ENCODE results near the gene PPP2R5E.

Gene PPP2R5E

GRCh38 chr14:63517354-63517753 is 25.8 kb downstream of the PPP2R5E start:
- no peaks in the 10 kb centered on the region for H3K36me3 ChIP-seq (ENCODE audit: control insufficient read depth in 2 of 2, insufficient read depth in 2 of 2, low read length in 2 of 2)
- H3K4me1 ChIP-seq (ENCODE audit: control insufficient read depth, insufficient read depth, low read length), result peaks cover 4% of the 10 kb centered on the region

DNA sequence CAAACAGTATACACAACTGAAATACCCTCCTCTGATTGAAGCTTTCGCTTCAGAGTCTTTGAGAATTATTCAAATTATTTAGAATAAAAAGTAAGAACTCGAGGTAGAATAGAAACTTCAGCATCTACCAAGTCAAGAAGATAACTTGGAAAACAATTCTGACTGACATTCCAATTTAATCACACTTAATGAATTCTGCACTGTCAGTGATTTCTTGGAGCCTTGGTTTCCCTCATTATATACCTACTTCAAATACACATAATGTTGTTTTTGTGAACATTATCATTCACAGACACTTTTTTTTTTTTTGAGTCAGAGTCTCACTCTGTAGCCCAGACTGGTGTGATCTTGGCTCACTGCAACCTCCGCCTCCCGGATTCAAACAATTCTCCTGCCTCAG is 27.9 kb downstream of the PPP2R5E start:
- no peak overlapping the region for H3K9ac ChIP-seq (ENCODE audit: low read length in 2 of 2)
- no peak overlapping the region for H3K27ac ChIP-seq (ENCODE audit: low read length)
- H3K9me3 ChIP-seq (ENCODE audit: control insufficient read depth in 2 of 2, low read length in 2 of 2), result no peaks in the 10 kb centered on the region
- H3K4me1 ChIP-seq (ENCODE audit: control insufficient read depth, insufficient read depth, low read length), result peaks cover 4% of the 10 kb centered on the region
- no peaks in the 10 kb centered on the region for H3K36me3 ChIP-seq (ENCODE audit: control insufficient read depth in 2 of 2, insufficient read depth in 2 of 2, low read length in 2 of 2)
- no peaks in the 10 kb centered on the region for H3K27me3 ChIP-seq (ENCODE audit: control insufficient read depth in 1 of 2, insufficient read depth in 2 of 2, low read length in 2 of 2)
- no peak overlapping the region for H3K4me3 ChIP-seq (ENCODE audit: low read length in 2 of 2)

More at GRCh38 chr14:63517354-63517753, 25.8 kb downstream of the PPP2R5E start:
- Histone ChIP-seq H3K27ac (ENCODE audit: low read length) (no peak overlapping the region), H3K4me3 (ENCODE audit: low read length in 2 of 2) (no peak overlapping the region), H3K9ac (ENCODE audit: low read length in 2 of 2) (no peak overlapping the region), H3K9me3 (ENCODE audit: control insufficient read depth in 2 of 2, low read length in 2 of 2) (no peaks in the 10 kb centered on the region), H3K27me3 (ENCODE audit: control insufficient read depth in 1 of 2, insufficient read depth in 2 of 2, low read length in 2 of 2) (no peaks in the 10 kb centered on the region)

GRCh38 chr14:63513756-63514155 is 29.4 kb downstream of the PPP2R5E start:
- no peak overlapping the region for H3K9ac ChIP-seq (ENCODE audit: low read length in 2 of 2)
- no peak overlapping the region for H3K4me3 ChIP-seq (ENCODE audit: low read length in 2 of 2)
- peaks cover 4% of the 10 kb centered on the region for H3K4me1 ChIP-seq (ENCODE audit: control insufficient read depth, insufficient read depth, low read length)
- H3K27me3 ChIP-seq (ENCODE audit: control insufficient read depth in 1 of 2, insufficient read depth in 2 of 2, low read length in 2 of 2), result no peaks in the 10 kb centered on the region
- no peak overlapping the region for H3K27ac ChIP-seq (ENCODE audit: low read length)
- no peaks in the 10 kb centered on the region for H3K9me3 ChIP-seq (ENCODE audit: control insufficient read depth in 2 of 2, low read length in 2 of 2)
- no peaks in the 10 kb centered on the region for H3K36me3 ChIP-seq (ENCODE audit: control insufficient read depth in 2 of 2, insufficient read depth in 2 of 2, low read length in 2 of 2)

DNA sequence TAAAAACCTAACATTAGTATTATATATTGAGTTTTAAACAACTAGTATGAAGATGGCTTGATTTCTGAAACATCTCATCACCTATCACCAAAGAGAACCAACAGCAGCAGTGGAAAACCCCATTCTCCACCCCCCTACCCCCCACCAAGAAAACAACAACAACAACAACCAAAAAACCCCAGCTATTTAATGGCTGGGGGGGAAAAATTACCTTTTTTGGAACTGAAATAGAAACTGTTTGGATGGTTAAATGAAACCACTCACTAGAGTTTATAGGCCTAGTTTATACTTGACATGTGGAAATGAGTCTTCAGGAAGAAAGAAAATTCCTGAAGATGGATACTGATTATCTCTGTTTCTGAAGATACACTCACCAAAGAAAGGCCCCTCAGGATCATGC is 30.3 kb downstream of the PPP2R5E start:
- no peaks in the 10 kb centered on the region for H3K9me3 ChIP-seq (ENCODE audit: control insufficient read depth in 2 of 2, low read length in 2 of 2)
- H3K36me3 ChIP-seq (ENCODE audit: control insufficient read depth in 2 of 2, insufficient read depth in 2 of 2, low read length in 2 of 2), result no peaks in the 10 kb centered on the region
- no peaks in the 10 kb centered on the region for H3K27me3 ChIP-seq (ENCODE audit: control insufficient read depth in 1 of 2, insufficient read depth in 2 of 2, low read length in 2 of 2)
- H3K9ac ChIP-seq (ENCODE audit: low read length in 2 of 2), result no peak overlapping the region
- no peak overlapping the region for H3K27ac ChIP-seq (ENCODE audit: low read length)
- H3K4me3 ChIP-seq (ENCODE audit: low read length in 2 of 2), result no peak overlapping the region
- peaks cover 4% of the 10 kb centered on the region for H3K4me1 ChIP-seq (ENCODE audit: control insufficient read depth, insufficient read depth, low read length)

- no peak overlapping the region for H3K27ac ChIP-seq (ENCODE audit: low read length)
- peaks cover 5% of the 10 kb centered on the region for H3K4me1 ChIP-seq (ENCODE audit: control insufficient read depth, insufficient read depth, low read length)
- H3K4me3 ChIP-seq (ENCODE audit: low read length in 2 of 2), result no peak overlapping the region
- H3K9ac ChIP-seq (ENCODE audit: low read length in 2 of 2), result no peak overlapping the region
- H3K36me3 ChIP-seq (ENCODE audit: control insufficient read depth in 2 of 2, insufficient read depth in 2 of 2, low read length in 2 of 2), result no peaks in the 10 kb centered on the region
- H3K9me3 ChIP-seq (ENCODE audit: control insufficient read depth in 2 of 2, low read length in 2 of 2), result no peaks in the 10 kb centered on the region
- H3K27me3 ChIP-seq (ENCODE audit: control insufficient read depth in 1 of 2, insufficient read depth in 2 of 2, low read length in 2 of 2), result no peaks in the 10 kb centered on the region
These were observed 32.6 kb downstream of the PPP2R5E start for GRCh38 chr14:63510538-63510937.

DNA sequence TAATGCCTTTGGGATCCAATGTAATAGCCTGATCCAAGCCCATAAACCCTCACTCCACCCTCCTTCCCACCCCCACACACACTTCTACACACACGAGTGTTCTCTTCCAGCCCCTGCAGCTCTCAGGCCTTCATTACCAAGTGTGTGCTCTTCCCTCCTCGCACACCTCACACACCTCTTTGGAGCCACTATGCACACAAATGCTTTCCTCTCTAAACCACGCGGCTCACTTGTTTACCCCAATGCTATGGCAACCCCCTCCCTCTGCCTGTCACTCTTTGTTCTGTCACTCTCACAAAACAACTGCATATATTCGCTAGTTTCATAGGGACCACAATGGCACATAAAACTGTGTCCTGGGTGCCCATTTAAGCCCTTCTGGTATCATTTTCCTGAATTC is 35.1 kb downstream of the PPP2R5E start:
- Histone ChIP-seq H3K27me3 (ENCODE audit: control insufficient read depth in 1 of 2, insufficient read depth in 2 of 2, low read length in 2 of 2) (no peaks in the 10 kb centered on the region), H3K9me3 (ENCODE audit: control insufficient read depth in 2 of 2, low read length in 2 of 2) (no peaks in the 10 kb centered on the region), H3K4me1 (ENCODE audit: control insufficient read depth, insufficient read depth, low read length) (peaks cover 5% of the 10 kb centered on the region), H3K9ac (ENCODE audit: low read length in 2 of 2) (no peak overlapping the region), H3K4me3 (ENCODE audit: low read length in 2 of 2) (no peak overlapping the region), H3K27ac (ENCODE audit: low read length) (no peak overlapping the region), H3K36me3 (ENCODE audit: control insufficient read depth in 2 of 2, insufficient read depth in 2 of 2, low read length in 2 of 2) (no peaks in the 10 kb centered on the region)

DNA sequence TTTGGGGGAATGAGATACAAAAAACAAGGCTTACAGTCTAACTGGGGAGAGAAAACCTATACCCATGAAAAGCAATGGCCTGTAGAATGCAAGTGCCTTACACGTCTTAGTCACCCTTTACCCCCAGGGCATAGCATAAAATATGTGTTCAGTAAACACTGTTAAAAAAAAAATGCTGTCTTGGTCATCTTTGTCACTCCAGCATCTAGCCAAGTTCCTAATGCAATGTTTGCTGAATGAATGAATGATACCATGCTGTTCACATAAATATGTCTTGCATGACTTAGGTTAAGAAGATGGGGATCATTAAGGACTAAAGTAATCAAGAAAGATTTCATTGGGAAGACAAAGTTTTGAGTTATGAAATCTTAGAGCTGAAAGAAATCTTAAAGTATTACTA is 38.5 kb downstream of the PPP2R5E start:
- Histone ChIP-seq H3K27me3 (ENCODE audit: control insufficient read depth in 1 of 2, insufficient read depth in 2 of 2, low read length in 2 of 2) (no peaks in the 10 kb centered on the region), H3K36me3 (ENCODE audit: control insufficient read depth in 2 of 2, insufficient read depth in 2 of 2, low read length in 2 of 2) (no peaks in the 10 kb centered on the region), H3K9ac (ENCODE audit: low read length in 2 of 2) (no peak overlapping the region), H3K27ac (ENCODE audit: low read length) (no peak overlapping the region), H3K4me3 (ENCODE audit: low read length in 2 of 2) (no peak overlapping the region), H3K9me3 (ENCODE audit: control insufficient read depth in 2 of 2, low read length in 2 of 2) (no peaks in the 10 kb centered on the region), H3K4me1 (ENCODE audit: control insufficient read depth, insufficient read depth, low read length) (peaks cover 5% of the 10 kb centered on the region)

DNA sequence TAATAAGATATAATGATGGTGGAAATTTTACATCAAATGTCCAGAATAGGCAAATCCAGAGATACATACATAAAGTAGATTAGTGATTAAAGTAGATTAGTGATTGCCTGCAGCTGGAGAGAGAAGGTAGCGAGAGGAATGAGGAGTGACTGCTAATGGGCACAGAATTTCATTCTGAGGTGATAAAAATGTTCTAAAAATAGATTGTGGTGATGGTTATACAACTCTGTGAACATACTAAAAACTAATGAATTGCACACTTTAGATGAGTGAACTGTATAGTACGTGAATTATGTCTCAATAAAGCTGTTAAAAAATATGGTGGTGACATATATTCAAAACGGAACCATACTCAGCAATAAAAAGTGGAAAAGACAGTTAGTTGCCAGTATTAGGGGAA is 41.7 kb downstream of the PPP2R5E start:
- no peaks in the 10 kb centered on the region for H3K9me3 ChIP-seq (ENCODE audit: control insufficient read depth in 2 of 2, low read length in 2 of 2)
- no peaks in the 10 kb centered on the region for H3K36me3 ChIP-seq (ENCODE audit: control insufficient read depth in 2 of 2, insufficient read depth in 2 of 2, low read length in 2 of 2)
- H3K4me1 ChIP-seq (ENCODE audit: control insufficient read depth, insufficient read depth, low read length), result peaks cover 5% of the 10 kb centered on the region
- H3K4me3 ChIP-seq (ENCODE audit: low read length in 2 of 2), result no peak overlapping the region
- H3K9ac ChIP-seq (ENCODE audit: low read length in 2 of 2), result no peak overlapping the region
- H3K27me3 ChIP-seq (ENCODE audit: control insufficient read depth in 1 of 2, insufficient read depth in 2 of 2, low read length in 2 of 2), result no peaks in the 10 kb centered on the region
- no peak overlapping the region for H3K27ac ChIP-seq (ENCODE audit: low read length)

GRCh38 chr14:63499701-63500250 is 43.4 kb downstream of the PPP2R5E start:
- Histone ChIP-seq H3K9me3 (ENCODE audit: control insufficient read depth in 2 of 2, low read length in 2 of 2) (no peaks in the 10 kb centered on the region), H3K36me3 (ENCODE audit: control insufficient read depth in 2 of 2, insufficient read depth in 2 of 2, low read length in 2 of 2) (no peaks in the 10 kb centered on the region), H3K4me1 (ENCODE audit: control insufficient read depth, insufficient read depth, low read length) (no peaks in the 10 kb centered on the region), H3K9ac (ENCODE audit: low read length in 2 of 2) (no peak overlapping the region), H3K27me3 (ENCODE audit: control insufficient read depth in 1 of 2, insufficient read depth in 2 of 2, low read length in 2 of 2) (no peaks in the 10 kb centered on the region), H3K4me3 (ENCODE audit: low read length in 2 of 2) (no peak overlapping the region), H3K27ac (ENCODE audit: low read length) (no peak overlapping the region)

- Histone ChIP-seq H3K36me3 (ENCODE audit: control insufficient read depth in 2 of 2, insufficient read depth in 2 of 2, low read length in 2 of 2) (no peaks in the 10 kb centered on the region), H3K27me3 (ENCODE audit: control insufficient read depth in 1 of 2, insufficient read depth in 2 of 2, low read length in 2 of 2) (no peaks in the 10 kb centered on the region), H3K4me1 (ENCODE audit: control insufficient read depth, insufficient read depth, low read length) (peaks cover 11% of the 10 kb centered on the region), H3K27ac (ENCODE audit: low read length) (no peak overlapping the region), H3K9me3 (ENCODE audit: control insufficient read depth in 2 of 2, low read length in 2 of 2) (no peaks in the 10 kb centered on the region), H3K4me3 (ENCODE audit: low read length in 2 of 2) (no peak overlapping the region), H3K9ac (ENCODE audit: low read length in 2 of 2) (no peak overlapping the region)
These were observed 46.3 kb downstream of the PPP2R5E start for GRCh38 chr14:63496837-63497400.

DNA sequence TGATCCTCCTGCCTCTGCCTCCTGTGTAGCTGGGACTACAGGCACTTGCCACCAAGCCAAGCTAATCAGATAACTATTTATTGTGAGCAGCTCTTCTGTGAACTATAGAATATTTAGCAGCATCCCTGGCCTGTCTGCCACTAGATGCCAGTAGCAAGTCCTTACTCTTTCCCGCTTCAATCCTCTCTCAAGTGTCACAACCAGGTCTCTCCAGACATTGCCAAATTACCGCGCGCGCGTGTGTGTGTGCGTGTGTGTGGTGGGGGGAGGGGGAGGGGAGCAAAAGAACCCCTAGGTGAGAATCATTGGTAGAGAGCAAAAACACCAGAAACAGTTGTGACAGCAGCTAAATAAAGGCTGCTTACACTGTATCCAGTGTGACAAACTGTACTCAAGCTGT is 49.9 kb downstream of the PPP2R5E start:
- H3K36me3 ChIP-seq (ENCODE audit: control insufficient read depth in 2 of 2, insufficient read depth in 2 of 2, low read length in 2 of 2), result no peaks in the 10 kb centered on the region
- H3K27me3 ChIP-seq (ENCODE audit: control insufficient read depth in 1 of 2, insufficient read depth in 2 of 2, low read length in 2 of 2), result no peaks in the 10 kb centered on the region
- no peak overlapping the region for H3K27ac ChIP-seq (ENCODE audit: low read length)
- no peaks in the 10 kb centered on the region for H3K9me3 ChIP-seq (ENCODE audit: control insufficient read depth in 2 of 2, low read length in 2 of 2)
- peaks cover 11% of the 10 kb centered on the region for H3K4me1 ChIP-seq (ENCODE audit: control insufficient read depth, insufficient read depth, low read length)
- H3K9ac ChIP-seq (ENCODE audit: low read length in 2 of 2), result no peak overlapping the region
- H3K4me3 ChIP-seq (ENCODE audit: low read length in 2 of 2), result no peak overlapping the region

All from stomach smooth muscle (tissue), 2 donors.